ENCODE data around the gene TSPY10. TPM values are rescaled to one million over a fixed set of nuclear protein-coding genes. Genes with fewer than 3 reads are reported as not detected.
"Not testable (repeated sequence)": the region's sequence is repeated elsewhere in the genome, so short reads cannot be mapped to it uniquely, and the experiment has no call there.

TSPY10 gene
- total RNA-seq, result not detected in 2 replicates
- long read RNA-seq, result 0 reads

GRCh38 chrY:9527580-9527979 lies at the start of gene TSPY10:
Gene TSPY10 (plus strand): TSS chrY:9527880. CDS start chrY:9527926, 46 bp downstream.
- H3K4me1 Mint-ChIP-seq (ENCODE audit: unreplicated experiment); DNase-seq (ENCODE audit: extremely low spot score, unreplicated experiment); H3K27me3 Mint-ChIP-seq (ENCODE audit: unreplicated experiment); H3K4me3 Mint-ChIP-seq (ENCODE audit: unreplicated experiment); H3K9me3 Mint-ChIP-seq (ENCODE audit: unreplicated experiment); H3K36me3 Mint-ChIP-seq (ENCODE audit: unreplicated experiment); H3K27ac Mint-ChIP-seq (ENCODE audit: unreplicated experiment): not testable (repeated sequence)

GRCh38 chrY:9486967-9487366 lies 40.7 kb upstream of the TSPY10 start, which contains the start of gene TSPY9:
Gene TSPY9 (plus strand): TSS chrY:9487267. CDS start chrY:9487313, 46 bp downstream.
- not testable (repeated sequence) for H3K27me3 Mint-ChIP-seq (ENCODE audit: unreplicated experiment); H3K9me3 Mint-ChIP-seq (ENCODE audit: unreplicated experiment); H3K4me1 Mint-ChIP-seq (ENCODE audit: unreplicated experiment); H3K27ac Mint-ChIP-seq (ENCODE audit: unreplicated experiment); H3K4me3 Mint-ChIP-seq (ENCODE audit: unreplicated experiment); H3K36me3 Mint-ChIP-seq (ENCODE audit: unreplicated experiment); DNase-seq (ENCODE audit: extremely low spot score, unreplicated experiment)

- H3K9me3 Mint-ChIP-seq (ENCODE audit: unreplicated experiment); H3K4me3 Mint-ChIP-seq (ENCODE audit: unreplicated experiment); H3K36me3 Mint-ChIP-seq (ENCODE audit: unreplicated experiment); H3K4me1 Mint-ChIP-seq (ENCODE audit: unreplicated experiment); DNase-seq (ENCODE audit: extremely low spot score, unreplicated experiment); H3K27me3 Mint-ChIP-seq (ENCODE audit: unreplicated experiment); H3K27ac Mint-ChIP-seq (ENCODE audit: unreplicated experiment): not testable (repeated sequence)
Measured at GRCh38 chrY:9504396-9504795, 23.3 kb upstream of the TSPY10 start.

GRCh38 chrY:9516287-9516686 lies 11.4 kb upstream of the TSPY10 start:
- not testable (repeated sequence) for H3K27ac Mint-ChIP-seq (ENCODE audit: unreplicated experiment); DNase-seq (ENCODE audit: extremely low spot score, unreplicated experiment); H3K9me3 Mint-ChIP-seq (ENCODE audit: unreplicated experiment); H3K4me3 Mint-ChIP-seq (ENCODE audit: unreplicated experiment); H3K36me3 Mint-ChIP-seq (ENCODE audit: unreplicated experiment); H3K27me3 Mint-ChIP-seq (ENCODE audit: unreplicated experiment); H3K4me1 Mint-ChIP-seq (ENCODE audit: unreplicated experiment)

Other genes with a start within 250 kb of the TSPY10 start
- gene TSPY4, start 190.4 kb upstream of the TSPY10 start, total RNA-seq, result not detected in 2 replicates
- not detected in 2 replicates for gene TSPY8, start 170.1 kb upstream of the TSPY10 start, total RNA-seq
- not detected in 2 replicates for gene TSPY3, start 129.5 kb upstream of the TSPY10 start, total RNA-seq
- gene TSPY1, start 60.9 kb upstream of the TSPY10 start, total RNA-seq, result not detected in 2 replicates
- not detected in 2 replicates for gene TSPY9, start 40.6 kb upstream of the TSPY10 start, total RNA-seq

Data from osteocyte (in vitro differentiated cells).